K562 (cell line): Measurements from ENCODE around the gene HOTAIR. TPM values are rescaled to one million over a fixed set of nuclear protein-coding genes. Genes with fewer than 3 reads are reported as not detected.

Experiments used
- CHCHD3 ChIP-seq: fragments of 250-450 bp; sonication (Bioruptor Pico); IDR thresholded peaks from 2 replicates; pipeline ENCODE4 v2.1.2; 2022; ENCODE audit warnings: mild to moderate bottlenecking
- DIDO1 ChIP-seq: fragments of 450-650 bp; IDR thresholded peaks from 2 replicates; pipeline ENCODE4 v1.6.1; 2016; ENCODE audit warnings: low read depth, missing biosample characterization, missing genetic modification characterization
- FOXJ3 ChIP-seq: sonication (generic); formaldehyde crosslinking; IDR thresholded peaks from 2 replicates; pipeline ENCODE4 v1.4.0; 2020; ENCODE audit warnings: mild to moderate bottlenecking, missing genetic modification reagents
- GTF2E2 ChIP-seq: fragments of 200-800 bp; sonication (Bioruptor generic); IDR thresholded peaks from 2 replicates; pipeline ENCODE4 v1.6.1; 2016; ENCODE audit warnings: missing genetic modification characterization, missing compliant biosample characterization
- ILF3 ChIP-seq: fragments of 450-650 bp; IDR thresholded peaks from 2 replicates; pipeline ENCODE4 v1.6.1; 2018; ENCODE audit warnings: antibody characterized with exemption, mild to moderate bottlenecking, moderate library complexity, borderline replicate concordance
- JUNB ChIP-seq: fragments of 450-650 bp; formaldehyde crosslinking; conservative IDR thresholded peaks from 2 replicates; pipeline ENCODE4 v1.4.0; 2020; ENCODE audit warnings: mild to moderate bottlenecking
- LCOR ChIP-seq: sonication (generic); formaldehyde crosslinking; IDR thresholded peaks from 2 replicates; pipeline ENCODE4 v1.8.0; 2022; ENCODE audit warnings: mild to moderate bottlenecking, missing genetic modification reagents
- NELFE ChIP-seq: IDR thresholded peaks from 2 replicates; pipeline ENCODE4 v1.6.1; 2011; ENCODE audit warnings: mild to moderate bottlenecking; ENCODE audit not compliant: insufficient read depth, insufficient read length
- PHF21A ChIP-seq: fragments of 450-650 bp; IDR thresholded peaks from 2 replicates; pipeline ENCODE4 v1.6.1; 2017; ENCODE audit warnings: low read depth, borderline replicate concordance
- POLR3G ChIP-seq: IDR thresholded peaks from 2 replicates; pipeline ENCODE4 v1.6.1; 2011; ENCODE audit not compliant: insufficient read length, insufficient replicate concordance; ENCODE audit errors: extremely low read depth
- PTBP1 ChIP-seq: fragments of 200-400 bp; formaldehyde crosslinking; IDR thresholded peaks from 2 replicates; pipeline ENCODE4 v1.6.1; 2017; ENCODE audit warnings: low read depth, low read length
- SIRT6 ChIP-seq: IDR thresholded peaks from one replicate; pipeline ENCODE4 v1.6.1; 2012; ENCODE audit warnings: low read depth, mild to moderate bottlenecking, control low read depth, inconsistent platforms, low read length, moderate library complexity
- SMARCB1 ChIP-seq: IDR thresholded peaks from 2 replicates; pipeline ENCODE4 v1.6.1; 2011; ENCODE audit warnings: improper control_type of control experiment, low read depth; ENCODE audit not compliant: insufficient read length
- SP2 ChIP-seq: IDR thresholded peaks from 2 replicates; pipeline ENCODE4 v1.6.1; 2011; ENCODE audit warnings: mild to moderate bottlenecking, low read depth, low read length, moderate library complexity; ENCODE audit not compliant: poor library complexity, severe bottlenecking; ENCODE audit errors: extremely low read depth
- SRSF3 ChIP-seq: fragments of 200-400 bp; formaldehyde crosslinking; IDR thresholded peaks from 2 replicates; pipeline ENCODE4 v1.6.1; 2016; ENCODE audit warnings: mild to moderate bottlenecking, low read length, moderate library complexity; ENCODE audit not compliant: insufficient read depth
- SUPT5H ChIP-seq: fragments of 450-650 bp; IDR thresholded peaks from 2 replicates; pipeline ENCODE4 v1.6.1; 2016
- TARDBP ChIP-seq: fragments of 450-650 bp; IDR thresholded peaks from 2 replicates; pipeline ENCODE4 v1.6.1; 2016
- TCF15 ChIP-seq: fragments of 250-450 bp; sonication (Bioruptor Pico); IDR thresholded peaks from 2 replicates; pipeline ENCODE4 v1.8.0; 2022; ENCODE audit warnings: moderate library complexity, mild to moderate bottlenecking, inconsistent platforms
- TCF7 ChIP-seq: sonication (generic); IDR thresholded peaks from 2 replicates; pipeline ENCODE4 v1.6.1; 2016; ENCODE audit warnings: antibody characterized with exemption, borderline replicate concordance
- ZNF133 ChIP-seq: fragments of 250-450 bp; sonication (Bioruptor Pico); IDR thresholded peaks from 2 replicates; pipeline ENCODE4 v1.4.0; 2020; ENCODE audit warnings: mild to moderate bottlenecking
- ZNF436 ChIP-seq: fragments of 250-450, 450-650 bp; sonication (Bioruptor Pico); formaldehyde crosslinking; IDR thresholded peaks from 2 replicates; pipeline ENCODE4 v1.7.0; 2020; ENCODE audit warnings: mild to moderate bottlenecking
- ZNF695 ChIP-seq: fragments of 450-650 bp; formaldehyde crosslinking; IDR thresholded peaks from 2 replicates; pipeline ENCODE4 v1.4.0; 2020; ENCODE audit warnings: mild to moderate bottlenecking, moderate library complexity
- ZNF780A ChIP-seq: fragments of 250-450 bp; sonication (Bioruptor Pico); IDR thresholded peaks from 2 replicates; pipeline ENCODE4 v1.5.0; 2021; ENCODE audit warnings: mild to moderate bottlenecking
- polyA plus RNA-seq, 8 experiments: library from polyadenylated mRNA; depleted of rRNA in 4 of 8; stranded (reverse) in 5 of 8; unstranded in 3 of 8; fragments of >200 nt; fragmentation: Nextera tagmentation in 2 of 8; fragmentation: Illumina TruSeq in 1 of 8; extraction: Ambion mirVana in 2 of 8; extraction: Trizol in 1 of 8; gene quantifications; 2 replicates each; pipeline versions ENCODE4 v1.2.1 to v1.2.3, GENCODE V29; 2011 to 2014; ENCODE audit warnings: inconsistent platforms in 1 of 8, missing spikeins in 1 of 8
- total RNA-seq, 7 experiments: library from RNA; depleted of rRNA in 6 of 7; stranded (reverse); fragments of >200 nt in 6 of 7; fragmentation: Illumina TruSeq in 2 of 7; extraction: Trizol in 2 of 7; gene quantifications; 2 replicates each; pipeline versions ENCODE4 v1.2.1 to v1.2.3, GENCODE V29; 2011 to 2021; ENCODE audit warnings: low replicate concordance in 1 of 7
- TF ChIP-seq, protein P1 (sequence below): IDR thresholded peaks from 2 replicates; pipeline ENCODE4 v1.6.1; 2011; ENCODE audit warnings: borderline replicate concordance, low read depth, mild to moderate bottlenecking, moderate library complexity, low read length; ENCODE audit not compliant: insufficient read depth, poor library complexity, severe bottlenecking
- TF ChIP-seq, protein P2 (sequence below), 2 experiments: fragments of 450-650 bp in 1 of 2; sonication (generic) in 1 of 2; formaldehyde crosslinking in 1 of 2; IDR thresholded peaks in 1 of 2; conservative IDR thresholded peaks in 1 of 2; 2 replicates each; pipeline versions ENCODE4 v1.6.1 to v1.8.1; 2016 to 2023; ENCODE audit warnings: mild to moderate bottlenecking in 2 of 2, moderate library complexity in 2 of 2, inconsistent platforms in 1 of 2, missing genetic modification reagents in 1 of 2
- TF ChIP-seq, protein P3 (sequence below): fragments of 250-450 bp; sonication (Bioruptor Pico); IDR thresholded peaks from 2 replicates; pipeline ENCODE4 v1.8.0; 2022; ENCODE audit warnings: inconsistent platforms

The HOTAIR gene
- total and polyA plus RNA-seq, 9 of the 15 experiments (the other 6 are each of a cell fraction or from before 2014, with no cell fraction given) = 0.04 TPM; not detected in 8

GRCh38 chr12:54017878-54018467 is 43.2 kb upstream of the HOTAIR start (continued):
- TF ChIP-seq ILF3 (no peak), PTBP1 (no peak), PHF21A (no peak), SUPT5H (peak; percentile 71), ZNF695 (no peak), TCF7 (no peak), SRSF3 (no peak), DIDO1 (tag) (no peak), SIRT6 (no peak), FOXJ3 (no peak), POLR3G (no peak), SP2 (no peak), LCOR (CRISPR knock-in tag) (no peak), TARDBP (no peak), SMARCB1 (no peak), ZNF780A (CRISPR knock-in tag) (no peak), GTF2E2 (peak; percentile 79; the same call in 1 of the 2 replicates), CHCHD3 (CRISPR knock-in tag) (no peak), ZNF133 (CRISPR knock-in tag) (no peak), TCF15 (CRISPR knock-in tag) (no peak), NELFE (no peak), ZNF436 (CRISPR knock-in tag) (no peak), JUNB (CRISPR knock-in tag) (no peak)
- TF ChIP-seq, protein P1, sequence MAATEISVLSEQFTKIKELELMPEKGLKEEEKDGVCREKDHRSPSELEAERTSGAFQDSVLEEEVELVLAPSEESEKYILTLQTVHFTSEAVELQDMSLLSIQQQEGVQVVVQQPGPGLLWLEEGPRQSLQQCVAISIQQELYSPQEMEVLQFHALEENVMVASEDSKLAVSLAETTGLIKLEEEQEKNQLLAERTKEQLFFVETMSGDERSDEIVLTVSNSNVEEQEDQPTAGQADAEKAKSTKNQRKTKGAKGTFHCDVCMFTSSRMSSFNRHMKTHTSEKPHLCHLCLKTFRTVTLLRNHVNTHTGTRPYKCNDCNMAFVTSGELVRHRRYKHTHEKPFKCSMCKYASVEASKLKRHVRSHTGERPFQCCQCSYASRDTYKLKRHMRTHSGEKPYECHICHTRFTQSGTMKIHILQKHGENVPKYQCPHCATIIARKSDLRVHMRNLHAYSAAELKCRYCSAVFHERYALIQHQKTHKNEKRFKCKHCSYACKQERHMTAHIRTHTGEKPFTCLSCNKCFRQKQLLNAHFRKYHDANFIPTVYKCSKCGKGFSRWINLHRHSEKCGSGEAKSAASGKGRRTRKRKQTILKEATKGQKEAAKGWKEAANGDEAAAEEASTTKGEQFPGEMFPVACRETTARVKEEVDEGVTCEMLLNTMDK = no peak
- TF ChIP-seq, protein P2, sequence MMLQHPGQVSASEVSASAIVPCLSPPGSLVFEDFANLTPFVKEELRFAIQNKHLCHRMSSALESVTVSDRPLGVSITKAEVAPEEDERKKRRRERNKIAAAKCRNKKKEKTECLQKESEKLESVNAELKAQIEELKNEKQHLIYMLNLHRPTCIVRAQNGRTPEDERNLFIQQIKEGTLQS (IDR thresholded peaks at IDR 0.05) = no peak
- TF ChIP-seq, protein P2 (CRISPR knock-in tag; conservative IDR thresholded peaks at IDR 0.05) = no peak
- TF ChIP-seq, protein P3, sequence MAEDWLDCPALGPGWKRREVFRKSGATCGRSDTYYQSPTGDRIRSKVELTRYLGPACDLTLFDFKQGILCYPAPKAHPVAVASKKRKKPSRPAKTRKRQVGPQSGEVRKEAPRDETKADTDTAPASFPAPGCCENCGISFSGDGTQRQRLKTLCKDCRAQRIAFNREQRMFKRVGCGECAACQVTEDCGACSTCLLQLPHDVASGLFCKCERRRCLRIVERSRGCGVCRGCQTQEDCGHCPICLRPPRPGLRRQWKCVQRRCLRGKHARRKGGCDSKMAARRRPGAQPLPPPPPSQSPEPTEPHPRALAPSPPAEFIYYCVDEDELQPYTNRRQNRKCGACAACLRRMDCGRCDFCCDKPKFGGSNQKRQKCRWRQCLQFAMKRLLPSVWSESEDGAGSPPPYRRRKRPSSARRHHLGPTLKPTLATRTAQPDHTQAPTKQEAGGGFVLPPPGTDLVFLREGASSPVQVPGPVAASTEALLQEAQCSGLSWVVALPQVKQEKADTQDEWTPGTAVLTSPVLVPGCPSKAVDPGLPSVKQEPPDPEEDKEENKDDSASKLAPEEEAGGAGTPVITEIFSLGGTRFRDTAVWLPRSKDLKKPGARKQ = no peak
